RWPE1 (cell line): ENCODE measurements around the gene ACTL8.
"Not testable (repeated sequence)": the region's sequence is repeated elsewhere in the genome, so short reads cannot be mapped to it uniquely, and the experiment has no call there.

ENCODE experiments used
- CTCF ChIA-PET: fragments of 350-600 bp; sonication (Branson Sonifier 250); formaldehyde crosslinking; extraction: SDS; loops from one replicate; lab custom pipeline; 2021; lab: Yijun Ruan, JAX
- POLR2A ChIA-PET: fragments of 400-600 bp; formaldehyde crosslinking; extraction: SDS; loops from one replicate; lab custom pipeline; 2020; ENCODE audit warnings: antibody characterized with exemption; ENCODE audit not compliant: low non-redundant PET; lab: Yijun Ruan, JAX
- DNase-seq: peaks from one replicate; pipeline ENCODE4 v3.0.0; 2012; ENCODE audit warnings: low spot score
- H3K27ac ChIP-seq: fragments of 450-650 bp; 2 replicates; pipeline ENCODE4 v1.5.1; 2017
- TF ChIP-seq, protein P1 (sequence below): fragments of 450-650 bp; conservative IDR thresholded peaks from 2 replicates; pipeline ENCODE4 v1.5.1; 2017; ENCODE audit warnings: low read depth, mild to moderate bottlenecking

The ACTL8 gene

DNA sequence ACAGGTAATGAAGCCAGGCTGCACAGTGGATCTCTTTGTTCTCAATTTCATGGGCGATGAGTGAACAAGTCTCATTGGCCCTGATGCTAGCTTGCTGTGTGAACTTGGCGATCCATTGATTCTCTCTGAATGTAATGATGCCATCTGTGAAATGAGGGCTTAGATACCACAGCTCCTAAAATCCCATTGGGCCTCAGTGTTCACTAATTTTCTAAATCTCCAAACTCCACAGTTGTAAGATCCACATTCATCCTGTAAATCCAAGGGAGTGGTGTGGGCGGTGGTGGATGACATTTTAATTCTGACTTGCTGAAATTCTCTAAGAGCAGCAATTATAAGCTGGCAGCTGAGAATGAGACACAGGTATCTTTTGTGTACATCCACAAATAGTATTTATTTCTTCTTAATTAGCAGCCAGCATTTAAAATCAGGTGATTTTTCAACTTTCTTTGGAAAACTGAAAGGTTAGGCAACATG, 9.6 kb upstream of the ACTL8 start:
- ChIA-PET CTCF (interaction anchor here (0.9 kb wide), 1 partner anchor 49 kb away, joined by 3 read pairs; no protein-coding TSS in a partner anchor), POLR2A (no interaction called here)
- DNase-seq, result no peak
- TF ChIP-seq, protein P1, sequence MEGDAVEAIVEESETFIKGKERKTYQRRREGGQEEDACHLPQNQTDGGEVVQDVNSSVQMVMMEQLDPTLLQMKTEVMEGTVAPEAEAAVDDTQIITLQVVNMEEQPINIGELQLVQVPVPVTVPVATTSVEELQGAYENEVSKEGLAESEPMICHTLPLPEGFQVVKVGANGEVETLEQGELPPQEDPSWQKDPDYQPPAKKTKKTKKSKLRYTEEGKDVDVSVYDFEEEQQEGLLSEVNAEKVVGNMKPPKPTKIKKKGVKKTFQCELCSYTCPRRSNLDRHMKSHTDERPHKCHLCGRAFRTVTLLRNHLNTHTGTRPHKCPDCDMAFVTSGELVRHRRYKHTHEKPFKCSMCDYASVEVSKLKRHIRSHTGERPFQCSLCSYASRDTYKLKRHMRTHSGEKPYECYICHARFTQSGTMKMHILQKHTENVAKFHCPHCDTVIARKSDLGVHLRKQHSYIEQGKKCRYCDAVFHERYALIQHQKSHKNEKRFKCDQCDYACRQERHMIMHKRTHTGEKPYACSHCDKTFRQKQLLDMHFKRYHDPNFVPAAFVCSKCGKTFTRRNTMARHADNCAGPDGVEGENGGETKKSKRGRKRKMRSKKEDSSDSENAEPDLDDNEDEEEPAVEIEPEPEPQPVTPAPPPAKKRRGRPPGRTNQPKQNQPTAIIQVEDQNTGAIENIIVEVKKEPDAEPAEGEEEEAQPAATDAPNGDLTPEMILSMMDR, result no peak
- no peak overlapping the region for H3K27ac ChIP-seq

DNA sequence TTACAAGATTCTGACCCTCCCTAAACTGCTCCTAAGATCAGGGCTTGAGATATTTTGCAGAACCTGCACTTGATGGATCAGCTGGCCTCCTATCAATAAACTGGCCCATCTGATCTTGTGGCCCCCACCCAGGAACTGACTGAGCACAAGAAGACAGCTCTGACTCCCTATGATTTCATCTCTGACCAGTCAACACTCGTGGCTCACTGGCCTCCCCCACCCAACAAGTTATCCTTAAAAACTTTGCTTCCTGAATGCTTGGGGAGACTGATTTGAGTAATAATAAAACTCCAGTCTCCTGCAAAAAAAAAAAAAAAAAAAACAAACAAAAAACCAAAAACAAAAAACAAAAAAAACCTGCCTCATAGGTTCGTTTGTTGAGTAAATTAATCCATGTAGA, 8.9 kb upstream of the ACTL8 start:
- DNase-seq, POLR2A ChIA-PET, H3K27ac ChIP-seq: not testable (repeated sequence)
- CTCF ChIA-PET, result interaction anchor here (0.9 kb wide), 1 partner anchor 50 kb away, joined by 3 read pairs; no protein-coding TSS in a partner anchor

DNA sequence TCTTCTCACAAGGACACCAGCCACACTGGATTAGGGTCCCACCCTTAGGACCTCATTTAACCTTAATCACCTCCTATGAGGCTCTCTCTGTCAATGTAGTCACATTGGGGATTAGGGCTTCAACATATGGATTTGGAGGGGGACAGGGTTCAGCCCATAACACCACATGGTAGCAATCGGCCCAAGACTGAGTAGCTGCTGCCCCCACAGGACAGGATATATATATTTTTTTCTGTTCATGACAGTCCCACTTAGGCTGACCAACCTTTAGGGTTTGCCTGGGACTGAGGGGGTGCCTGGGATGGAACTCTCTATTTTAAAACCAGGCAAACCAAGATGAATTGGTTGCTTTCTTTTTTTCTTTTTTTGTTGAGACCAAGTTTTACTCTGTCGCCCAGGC, 8.2 kb upstream of the ACTL8 start:
- no peak for DNase-seq
- ChIA-PET CTCF (no interaction called here), POLR2A (no interaction called here)
- H3K27ac ChIP-seq, result no peak overlapping the region
- TF ChIP-seq, protein P1, result no peak

DNA sequence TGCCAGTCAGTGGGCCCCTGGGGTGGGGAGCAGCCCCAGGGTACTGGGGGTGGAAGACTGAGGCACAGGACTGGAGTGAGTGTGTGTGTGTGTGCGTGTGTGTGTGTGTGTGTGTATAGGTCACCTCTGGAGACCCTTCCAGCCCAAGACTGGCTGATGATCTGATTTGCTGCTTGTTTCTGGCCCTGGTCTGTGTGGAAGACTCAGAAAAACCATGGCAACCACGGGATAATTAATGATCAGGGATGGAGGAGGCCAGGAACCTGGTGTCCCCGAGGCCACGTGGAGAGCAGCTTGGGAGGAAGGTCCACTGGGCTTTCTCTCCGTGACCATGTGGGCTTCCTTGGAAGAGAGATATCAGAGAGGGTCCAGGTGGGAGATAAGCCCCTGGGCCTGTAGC, 4.8 kb upstream of the ACTL8 start:
- POLR2A ChIA-PET, result no interaction called here
- no peak overlapping the region for H3K27ac ChIP-seq
- no peak for DNase-seq
- TF ChIP-seq, protein P1, result no peak
- CTCF ChIA-PET, result interaction anchor here (0.7 kb wide), 1 partner anchor 173 kb away, joined by 3 read pairs; no protein-coding TSS in a partner anchor

DNA sequence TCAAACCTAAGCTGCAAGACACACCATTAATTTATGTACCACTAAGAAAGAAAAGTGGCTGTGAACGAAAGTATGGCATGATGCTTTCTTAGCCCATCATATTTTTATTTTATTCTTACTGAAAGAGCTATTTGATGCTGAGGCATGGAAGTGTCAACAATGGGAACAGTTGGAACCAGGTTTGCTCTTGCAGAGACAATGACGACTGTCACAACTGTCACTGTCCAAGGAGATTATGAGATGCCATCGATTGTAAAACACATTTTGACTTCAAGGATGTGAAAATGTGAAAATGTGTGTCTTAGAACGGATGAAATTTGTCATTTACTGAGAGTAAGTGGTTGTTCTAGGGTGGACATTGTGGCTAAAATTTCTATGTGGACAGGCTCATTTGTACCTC, 2.8 kb upstream of the ACTL8 start:
- TF ChIP-seq, protein P1, result no peak
- H3K27ac ChIP-seq, result no peak overlapping the region
- CTCF ChIA-PET, result no interaction called here
- POLR2A ChIA-PET, result no interaction called here
- DNase-seq, result no peak

DNA sequence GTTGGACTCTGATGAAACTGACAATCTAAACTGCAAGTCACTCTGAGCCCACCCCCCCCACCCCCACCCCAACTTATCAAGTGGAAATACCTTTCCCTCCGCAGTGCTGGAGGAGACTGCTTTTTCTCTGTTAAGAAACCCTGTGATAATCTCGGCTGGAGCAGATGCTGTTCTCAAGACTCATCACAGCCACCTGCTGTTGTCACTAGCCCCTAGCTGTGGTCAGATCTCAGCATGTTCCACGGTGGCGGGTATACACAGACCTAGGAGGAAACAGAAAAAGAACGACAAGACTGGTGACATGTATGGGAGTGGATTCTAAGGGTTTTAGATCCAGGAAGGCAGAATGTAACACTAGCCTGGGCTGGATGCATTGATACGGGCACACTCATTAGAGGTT, 2.3 kb downstream of the ACTL8 start:
- ChIA-PET CTCF (no interaction called here), POLR2A (no interaction called here)
- H3K27ac ChIP-seq, result no peak overlapping the region
- TF ChIP-seq, protein P1, result no peak
- no peak for DNase-seq

DNA sequence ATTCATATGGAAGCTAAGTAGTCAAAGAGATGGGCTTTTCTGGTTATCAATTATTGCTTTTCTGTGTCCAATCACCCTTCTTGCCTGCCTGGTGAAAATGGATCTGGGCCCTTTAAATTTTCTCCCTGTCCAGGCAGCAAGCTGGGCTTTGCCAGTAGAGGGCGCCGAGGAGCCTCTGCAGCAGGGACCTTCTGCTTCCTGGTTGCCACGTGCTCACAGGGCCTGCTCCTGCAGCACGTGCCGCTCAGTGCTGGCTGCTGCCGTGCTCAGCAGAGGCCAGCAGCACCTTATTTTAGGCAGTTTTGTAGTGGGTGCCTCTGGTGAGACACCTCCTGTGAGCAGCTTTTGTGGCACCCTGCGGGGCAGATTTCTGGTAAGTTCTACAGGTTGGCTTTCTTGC, 4.0 kb downstream of the ACTL8 start:
- POLR2A ChIA-PET, result no interaction called here
- DNase-seq, result no peak
- TF ChIP-seq, protein P1, result no peak
- CTCF ChIA-PET, result interaction anchor here (1.1 kb wide), 1 partner anchor 823 kb away, joined by 3 read pairs; no protein-coding TSS in a partner anchor
- H3K27ac ChIP-seq, result no peak overlapping the region
